IPS-15b (cell line): ENCODE measurements around the gene A4GALT.
"Not testable (repeated sequence)": the region's sequence is repeated elsewhere in the genome, so short reads cannot be mapped to it uniquely, and the experiment has no call there.

Source experiments
- H3K27me3 ChIP-seq: one replicate; pipeline ENCODE4 v1.6.1; 2013; ENCODE audit warnings: low read length; ENCODE audit not compliant: control insufficient read depth, insufficient read depth
- H3K36me3 ChIP-seq: one replicate; pipeline ENCODE4 v1.6.1; 2013; ENCODE audit warnings: low read length; ENCODE audit not compliant: control insufficient read depth, insufficient read depth
- H3K4me1 ChIP-seq: one replicate; pipeline ENCODE4 v1.6.1; 2013; ENCODE audit warnings: mild to moderate bottlenecking, low read length; ENCODE audit not compliant: control insufficient read depth, insufficient read depth
- H3K4me3 ChIP-seq: one replicate; pipeline ENCODE4 v1.5.1; 2013; ENCODE audit warnings: low read depth, low read length
- H3K9ac ChIP-seq: one replicate; pipeline ENCODE4 v1.6.1; 2013; ENCODE audit warnings: low read depth, mild to moderate bottlenecking, low read length
- H3K9me3 ChIP-seq: one replicate; pipeline ENCODE4 v1.6.1; 2013; ENCODE audit warnings: mild to moderate bottlenecking, low read length; ENCODE audit not compliant: control insufficient read depth, insufficient read depth

The A4GALT gene

GRCh38 chr22:42733394-42733793 lies 12.7 kb upstream of the A4GALT start:
- not testable (repeated sequence) for H3K27me3 ChIP-seq, H3K4me1 ChIP-seq, H3K36me3 ChIP-seq, H3K4me3 ChIP-seq, H3K9ac ChIP-seq, H3K9me3 ChIP-seq

GRCh38 chr22:42732081-42732480 lies 11.4 kb upstream of the A4GALT start:
- H3K9ac ChIP-seq = no peak overlapping the region
- no peaks in the 10 kb centered on the region for H3K4me1 ChIP-seq
- no peaks in the 10 kb centered on the region for H3K9me3 ChIP-seq
- H3K36me3 ChIP-seq = no peaks in the 10 kb centered on the region
- no peak overlapping the region for H3K4me3 ChIP-seq
- H3K27me3 ChIP-seq = no peaks in the 10 kb centered on the region

- Histone ChIP-seq H3K4me1 (no peaks in the 10 kb centered on the region), H3K27me3 (peaks cover under 1% of the 10 kb centered on the region), H3K9me3 (no peaks in the 10 kb centered on the region), H3K9ac (no peak overlapping the region), H3K36me3 (no peaks in the 10 kb centered on the region), H3K4me3 (no peak overlapping the region)
These were observed 6.1 kb upstream of the A4GALT start for GRCh38 chr22:42726811-42727210.

- peaks cover 11% of the 10 kb centered on the region for H3K27me3 ChIP-seq
- no peaks in the 10 kb centered on the region for H3K9me3 ChIP-seq
- H3K36me3 ChIP-seq = no peaks in the 10 kb centered on the region
- no peak overlapping the region for H3K4me3 ChIP-seq
- H3K9ac ChIP-seq = no peak overlapping the region
- no peaks in the 10 kb centered on the region for H3K4me1 ChIP-seq
These were observed 5.1 kb upstream of the A4GALT start for GRCh38 chr22:42725606-42726355.

- Histone ChIP-seq H3K9me3 (no peaks in the 10 kb centered on the region), H3K4me3 (no peak overlapping the region), H3K36me3 (no peaks in the 10 kb centered on the region), H3K27me3 (peaks cover 20% of the 10 kb centered on the region), H3K9ac (peak overlapping the region; percentile 16), H3K4me1 (no peaks in the 10 kb centered on the region)
These were observed 3.4 kb upstream of the A4GALT start for GRCh38 chr22:42724062-42724461.

GRCh38 chr22:42721045-42721434 lies 370 bp upstream of the A4GALT start:
- Histone ChIP-seq H3K36me3 (no peaks in the 10 kb centered on the region), H3K9me3 (no peaks in the 10 kb centered on the region), H3K4me3 (peak overlapping the region; percentile 79), H3K27me3 (peaks cover 27% of the 10 kb centered on the region), H3K4me1 (peaks cover 4% of the 10 kb centered on the region), H3K9ac (peak overlapping the region; percentile 54)

- H3K4me1 ChIP-seq = peaks cover 4% of the 10 kb centered on the region
- no peaks in the 10 kb centered on the region for H3K9me3 ChIP-seq
- peak overlapping the region; percentile 88 for H3K4me3 ChIP-seq
- peaks cover 27% of the 10 kb centered on the region for H3K27me3 ChIP-seq
- peak overlapping the region; percentile 60 for H3K9ac ChIP-seq
- no peaks in the 10 kb centered on the region for H3K36me3 ChIP-seq
These were observed 911 bp downstream of the A4GALT start for GRCh38 chr22:42719656-42720262.

GRCh38 chr22:42719133-42719532 lies 1.5 kb downstream of the A4GALT start:
- peak overlapping the region; percentile 88 for H3K4me3 ChIP-seq
- H3K9ac ChIP-seq = no peak overlapping the region
- H3K36me3 ChIP-seq = no peaks in the 10 kb centered on the region
- peaks cover 4% of the 10 kb centered on the region for H3K4me1 ChIP-seq
- peaks cover 27% of the 10 kb centered on the region for H3K27me3 ChIP-seq
- H3K9me3 ChIP-seq = no peaks in the 10 kb centered on the region

- Histone ChIP-seq H3K4me1 (peaks cover 4% of the 10 kb centered on the region), H3K4me3 (no peak overlapping the region), H3K9me3 (no peaks in the 10 kb centered on the region), H3K27me3 (peaks cover 27% of the 10 kb centered on the region), H3K9ac (no peak overlapping the region), H3K36me3 (no peaks in the 10 kb centered on the region)
These were observed 3.3 kb downstream of the A4GALT start for GRCh38 chr22:42717197-42717928.

GRCh38 chr22:42716649-42717127 lies 4.0 kb downstream of the A4GALT start:
- Histone ChIP-seq H3K4me3 (no peak overlapping the region), H3K36me3 (no peaks in the 10 kb centered on the region), H3K4me1 (peaks cover 4% of the 10 kb centered on the region), H3K9ac (no peak overlapping the region), H3K27me3 (peaks cover 24% of the 10 kb centered on the region), H3K9me3 (no peaks in the 10 kb centered on the region)

GRCh38 chr22:42716221-42716620 lies 4.4 kb downstream of the A4GALT start:
- H3K4me1 ChIP-seq = peaks cover 4% of the 10 kb centered on the region
- peaks cover 20% of the 10 kb centered on the region for H3K27me3 ChIP-seq
- no peaks in the 10 kb centered on the region for H3K36me3 ChIP-seq
- no peaks in the 10 kb centered on the region for H3K9me3 ChIP-seq
- no peak overlapping the region for H3K9ac ChIP-seq
- no peak overlapping the region for H3K4me3 ChIP-seq
